Measurements from ENCODE around the gene CCDC102A. TPM values are rescaled to one million over a fixed set of nuclear protein-coding genes. Genes with fewer than 3 reads are reported as not detected.

Gene CCDC102A
- total RNA-seq, 6 donors from 2014 or later: 8.2 to 41.9 (median 16.5) TPM

- Histone ChIP-seq H3K36me3 (peaks cover 0 to 4% (median 0%) of the 10 kb centered on the region in 4 donors), H3K27me3 (no peaks in the 10 kb centered on the region), H3K9me3 (no peaks in the 10 kb centered on the region), H3K4me3 (no peak overlapping the region), H3K4me1 (peaks cover 0 to 16% (median 10%) of the 10 kb centered on the region in 4 donors), H3K27ac (no peak overlapping the region)
- 80 to 82% methylated on average over 5 to 13 of the region's 13 CpGs for WGBS, 2 donors
- ATAC-seq (ENCODE audit: low FRiP score in 2 of 2): no peak
- no peak for DNase-seq
- TF ChIP-seq POLR2A (IDR thresholded peaks at IDR 0.05): no peak
- TF ChIP-seq POLR2AphosphoS5 (IDR thresholded peaks at IDR 0.05): no peak
- no peak for TF ChIP-seq EP300 (IDR thresholded peaks at IDR 0.05)
- TF ChIP-seq CTCF (IDR thresholded peaks at IDR 0.05): no peak
Measured at GRCh38 chr16:57507136-57508034, 29.0 kb downstream of the CCDC102A start.

- ATAC-seq (ENCODE audit: low FRiP score in 2 of 2) (no peak), DNase-seq (no peak)
- H3K27ac ChIP-seq: no peak overlapping the region
- TF ChIP-seq POLR2AphosphoS5 (IDR thresholded peaks at IDR 0.05) (no peak), CTCF (IDR thresholded peaks at IDR 0.05) (no peak), EP300 (IDR thresholded peaks at IDR 0.05) (no peak), POLR2A (IDR thresholded peaks at IDR 0.05) (no peak)
- H3K27me3 ChIP-seq: no peaks in the 10 kb centered on the region
- peaks cover 5 to 28% (median 17%) of the 10 kb centered on the region in 4 donors for H3K4me1 ChIP-seq
- no peaks in the 10 kb centered on the region for H3K36me3 ChIP-seq
- H3K9me3 ChIP-seq: no peaks in the 10 kb centered on the region
- WGBS, 2 donors: 81 to 83% methylated on average over 6 of the region's 6 CpGs
- no peak overlapping the region for H3K4me3 ChIP-seq
Measured at GRCh38 chr16:57505169-57505568, 31.2 kb downstream of the CCDC102A start.

GRCh38 chr16:57504491-57504890 lies 31.9 kb downstream of the CCDC102A start:
- 92% methylated on average over 5 of the region's 5 CpGs for WGBS, 2 donors
- H3K9me3 ChIP-seq: no peaks in the 10 kb centered on the region
- DNase-seq (no peak), ATAC-seq (ENCODE audit: low FRiP score in 2 of 2) (no peak)
- H3K27ac ChIP-seq: no peak overlapping the region
- peaks cover 5 to 28% (median 17%) of the 10 kb centered on the region in 4 donors for H3K4me1 ChIP-seq
- H3K36me3 ChIP-seq: no peaks in the 10 kb centered on the region
- H3K4me3 ChIP-seq: no peak overlapping the region
- TF ChIP-seq POLR2A (IDR thresholded peaks at IDR 0.05) (no peak), CTCF (IDR thresholded peaks at IDR 0.05) (no peak), EP300 (IDR thresholded peaks at IDR 0.05) (no peak), POLR2AphosphoS5 (IDR thresholded peaks at IDR 0.05) (no peak)
- no peaks in the 10 kb centered on the region for H3K27me3 ChIP-seq

- Histone ChIP-seq H3K27ac (no peak overlapping the region), H3K4me3 (no peak overlapping the region), H3K27me3 (no peaks in the 10 kb centered on the region), H3K9me3 (no peaks in the 10 kb centered on the region), H3K4me1 (peaks cover 5 to 28% (median 17%) of the 10 kb centered on the region in 4 donors), H3K36me3 (no peaks in the 10 kb centered on the region)
- TF ChIP-seq EP300 (IDR thresholded peaks at IDR 0.05) (no peak), POLR2AphosphoS5 (IDR thresholded peaks at IDR 0.05) (no peak), POLR2A (IDR thresholded peaks at IDR 0.05) (no peak), CTCF (IDR thresholded peaks at IDR 0.05) (no peak)
- DNase-seq: no peak
- WGBS, 2 donors: 79 to 80% methylated on average over 5 to 6 of the region's 6 CpGs
- no peak for ATAC-seq (ENCODE audit: low FRiP score in 2 of 2)
Measured at GRCh38 chr16:57504001-57504400, 32.4 kb downstream of the CCDC102A start.

Data from upper lobe of left lung (tissue), 6 donors.